ENCODE data around the gene ABHD17B. TPM values are rescaled to one million over a fixed set of nuclear protein-coding genes. Genes with fewer than 3 reads are reported as not detected.

ABHD17B gene
- total RNA-seq, 2 experiments from 2014 or later, result 27.2 to 28.3 TPM

- POLR2A ChIA-PET, result no interaction called here
Observed at GRCh38 chr9:71844808-71845207, 66.2 kb downstream of the ABHD17B start.

GRCh38 chr9:71839668-71840067 lies 71.3 kb downstream of the ABHD17B start:
- CTCF ChIA-PET, result no interaction called here
- no peak for ATAC-seq
- DNase-seq, result no peak
- no peak overlapping the region for H3K27ac Mint-ChIP-seq
- H3K27me3 Mint-ChIP-seq (ENCODE audit: low read depth), result peaks cover 8% of the 10 kb centered on the region
- no peaks in the 10 kb centered on the region for H3K9me3 Mint-ChIP-seq (ENCODE audit: insufficient read depth)
- H3K4me3 Mint-ChIP-seq, result no peak overlapping the region
- no peaks in the 10 kb centered on the region for H3K4me1 Mint-ChIP-seq (ENCODE audit: low read depth)
- H3K36me3 Mint-ChIP-seq (ENCODE audit: low read depth), result no peaks in the 10 kb centered on the region
- POLR2A ChIA-PET, result no interaction called here

More at GRCh38 chr9:71844808-71845207, 66.2 kb downstream of the ABHD17B start:
- no peak for DNase-seq
- ATAC-seq, result no peak
- Mint-ChIP-seq H3K4me1 (ENCODE audit: low read depth) (no peaks in the 10 kb centered on the region), H3K9me3 (ENCODE audit: insufficient read depth) (no peaks in the 10 kb centered on the region), H3K27ac (no peak overlapping the region), H3K36me3 (ENCODE audit: low read depth) (peaks cover 2% of the 10 kb centered on the region), H3K27me3 (ENCODE audit: low read depth) (no peaks in the 10 kb centered on the region), H3K4me3 (no peak overlapping the region)
- CTCF ChIA-PET, result interaction anchor here (2.1 kb wide), 1 partner anchor 26 kb away, joined by 4 read pairs; no protein-coding TSS in a partner anchor

GRCh38 chr9:71835596-71835995 lies 75.4 kb downstream of the ABHD17B start:
- Mint-ChIP-seq H3K27ac (no peak overlapping the region), H3K36me3 (ENCODE audit: low read depth) (no peaks in the 10 kb centered on the region), H3K9me3 (ENCODE audit: insufficient read depth) (peaks cover 5% of the 10 kb centered on the region), H3K4me1 (ENCODE audit: low read depth) (no peaks in the 10 kb centered on the region), H3K4me3 (no peak overlapping the region), H3K27me3 (ENCODE audit: low read depth) (peaks cover 8% of the 10 kb centered on the region)
- POLR2A ChIA-PET, result no interaction called here
- CTCF ChIA-PET, result no interaction called here
- ATAC-seq (no peak), DNase-seq (no peak)

- no peak for DNase-seq
Observed at GRCh38 chr9:71830929-71831328, 80.1 kb downstream of the ABHD17B start.

GRCh38 chr9:71830153-71830552 lies 80.8 kb downstream of the ABHD17B start:
- CTCF ChIA-PET, result interaction anchor here (1.3 to 5.0 kb wide), 2 partner anchors 11 to 23 kb away, joined by 6 to 21 read pairs; no protein-coding TSS in a partner anchor
- POLR2A ChIA-PET, result no interaction called here
- no peak for DNase-seq
- no peaks in the 10 kb centered on the region for H3K4me1 Mint-ChIP-seq (ENCODE audit: low read depth)
- peaks cover 5% of the 10 kb centered on the region for H3K9me3 Mint-ChIP-seq (ENCODE audit: insufficient read depth)
- H3K27ac Mint-ChIP-seq, result no peak overlapping the region
- H3K4me3 Mint-ChIP-seq, result no peak overlapping the region
- H3K27me3 Mint-ChIP-seq (ENCODE audit: low read depth), result peaks cover 1% of the 10 kb centered on the region
- no peaks in the 10 kb centered on the region for H3K36me3 Mint-ChIP-seq (ENCODE audit: low read depth)
- no peak for ATAC-seq

More at GRCh38 chr9:71830929-71831328, 80.1 kb downstream of the ABHD17B start:
- H3K27ac Mint-ChIP-seq, result no peak overlapping the region
- ChIA-PET CTCF (interaction anchor here (5.0 kb wide), 1 partner anchor 12 kb away, joined by 21 read pairs; no protein-coding TSS in a partner anchor), POLR2A (no interaction called here)
- H3K36me3 Mint-ChIP-seq (ENCODE audit: low read depth), result no peaks in the 10 kb centered on the region
- ATAC-seq, result no peak
- peaks cover 5% of the 10 kb centered on the region for H3K27me3 Mint-ChIP-seq (ENCODE audit: low read depth)
- H3K4me3 Mint-ChIP-seq, result no peak overlapping the region
- peaks cover 5% of the 10 kb centered on the region for H3K9me3 Mint-ChIP-seq (ENCODE audit: insufficient read depth)
- no peaks in the 10 kb centered on the region for H3K4me1 Mint-ChIP-seq (ENCODE audit: low read depth)

- H3K27me3 Mint-ChIP-seq (ENCODE audit: low read depth), result no peaks in the 10 kb centered on the region
- DNase-seq (no peak), ATAC-seq (no peak)
- no peaks in the 10 kb centered on the region for H3K9me3 Mint-ChIP-seq (ENCODE audit: insufficient read depth)
- POLR2A ChIA-PET, result no interaction called here
- CTCF ChIA-PET, result no interaction called here
- H3K36me3 Mint-ChIP-seq (ENCODE audit: low read depth), result no peaks in the 10 kb centered on the region
- no peak overlapping the region for H3K4me3 Mint-ChIP-seq
- H3K4me1 Mint-ChIP-seq (ENCODE audit: low read depth), result peaks cover 2% of the 10 kb centered on the region
- no peak overlapping the region for H3K27ac Mint-ChIP-seq
Observed at GRCh38 chr9:71826279-71826678, 84.7 kb downstream of the ABHD17B start.

GRCh38 chr9:71824257-71824656 lies 86.7 kb downstream of the ABHD17B start:
- Mint-ChIP-seq H3K4me1 (ENCODE audit: low read depth) (peaks cover 2% of the 10 kb centered on the region), H3K36me3 (ENCODE audit: low read depth) (no peaks in the 10 kb centered on the region), H3K4me3 (no peak overlapping the region), H3K27ac (no peak overlapping the region), H3K9me3 (ENCODE audit: insufficient read depth) (no peaks in the 10 kb centered on the region), H3K27me3 (ENCODE audit: low read depth) (no peaks in the 10 kb centered on the region)
- ChIA-PET CTCF (no interaction called here), POLR2A (no interaction called here)
- DNase-seq (no peak), ATAC-seq (no peak)

GRCh38 chr9:71822935-71823334 lies 88.1 kb downstream of the ABHD17B start:
- ATAC-seq (no peak), DNase-seq (no peak)
- no peak overlapping the region for H3K27ac Mint-ChIP-seq
- no peaks in the 10 kb centered on the region for H3K9me3 Mint-ChIP-seq (ENCODE audit: insufficient read depth)
- ChIA-PET CTCF (no interaction called here), POLR2A (interaction anchor here (0.7 kb wide), 1 partner anchor 1496 kb away, joined by 3 read pairs; no protein-coding TSS in a partner anchor)
- H3K36me3 Mint-ChIP-seq (ENCODE audit: low read depth), result no peaks in the 10 kb centered on the region
- peaks cover 4% of the 10 kb centered on the region for H3K4me1 Mint-ChIP-seq (ENCODE audit: low read depth)
- H3K27me3 Mint-ChIP-seq (ENCODE audit: low read depth), result no peaks in the 10 kb centered on the region
- no peak overlapping the region for H3K4me3 Mint-ChIP-seq

GRCh38 chr9:71822456-71822855 lies 88.5 kb downstream of the ABHD17B start:
- Mint-ChIP-seq H3K36me3 (ENCODE audit: low read depth) (no peaks in the 10 kb centered on the region), H3K9me3 (ENCODE audit: insufficient read depth) (no peaks in the 10 kb centered on the region), H3K27me3 (ENCODE audit: low read depth) (no peaks in the 10 kb centered on the region), H3K4me1 (ENCODE audit: low read depth) (peaks cover 6% of the 10 kb centered on the region), H3K27ac (no peak overlapping the region), H3K4me3 (no peak overlapping the region)
- ChIA-PET CTCF (interaction anchor here (1.3 kb wide), 1 partner anchor 89 kb away, joined by 3 read pairs; the partner anchor contains the start of genes ABHD17B and C9orf85), POLR2A (no interaction called here)
- no peak for DNase-seq
- no peak for ATAC-seq

- CTCF ChIA-PET, result interaction anchor here (0.7 to 7.1 kb wide), 4 partner anchors 18 to 204 kb away, joined by 3 to 115 read pairs (median 20); partner anchors contain the start of genes ABHD17B and C9orf85
- Mint-ChIP-seq H3K27ac (no peak overlapping the region), H3K4me3 (no peak overlapping the region), H3K9me3 (ENCODE audit: insufficient read depth) (no peaks in the 10 kb centered on the region), H3K36me3 (ENCODE audit: low read depth) (no peaks in the 10 kb centered on the region), H3K4me1 (ENCODE audit: low read depth) (peaks cover 15% of the 10 kb centered on the region), H3K27me3 (ENCODE audit: low read depth) (no peaks in the 10 kb centered on the region)
- ATAC-seq, result no peak
- DNase-seq, result no peak
- POLR2A ChIA-PET, result interaction anchor here (0.6 kb wide), 1 partner anchor 44 kb away, joined by 4 read pairs; no protein-coding TSS in a partner anchor
Observed at GRCh38 chr9:71821405-71821804, 89.6 kb downstream of the ABHD17B start.

GRCh38 chr9:71820403-71820921 lies 90.5 kb downstream of the ABHD17B start:
- no peak for DNase-seq
- ChIA-PET POLR2A (interaction anchor here (0.5 kb wide), 1 partner anchor 193 kb away, joined by 4 read pairs; no protein-coding TSS in a partner anchor), CTCF (interaction anchor here (2.0 to 7.1 kb wide), 9 partner anchors 13 to 204 kb away, joined by 5 to 115 read pairs (median 8); no protein-coding TSS in a partner anchor)
- Mint-ChIP-seq H3K4me1 (ENCODE audit: low read depth) (peaks cover 18% of the 10 kb centered on the region), H3K4me3 (no peak overlapping the region), H3K9me3 (ENCODE audit: insufficient read depth) (no peaks in the 10 kb centered on the region), H3K36me3 (ENCODE audit: low read depth) (no peaks in the 10 kb centered on the region), H3K27ac (no peak overlapping the region), H3K27me3 (ENCODE audit: low read depth) (no peaks in the 10 kb centered on the region)
- no peak for ATAC-seq

GRCh38 chr9:71819115-71819739 lies 91.8 kb downstream of the ABHD17B start:
- DNase-seq, result peak; percentile 54
- no peaks in the 10 kb centered on the region for H3K9me3 Mint-ChIP-seq (ENCODE audit: insufficient read depth)
- ChIA-PET POLR2A (interaction anchor here (1.2 kb wide), 1 partner anchor 92 kb away, joined by 3 read pairs; the partner anchor contains the start of genes ABHD17B and C9orf85), CTCF (interaction anchor here (0.7 to 7.1 kb wide), 36 partner anchors 9 to 453 kb away, joined by 3 to 115 read pairs (median 4); partner anchors contain the start of genes ABHD17B, C9orf85 and CEMIP2)
- no peak for ATAC-seq
- H3K27me3 Mint-ChIP-seq (ENCODE audit: low read depth), result no peaks in the 10 kb centered on the region
- no peaks in the 10 kb centered on the region for H3K36me3 Mint-ChIP-seq (ENCODE audit: low read depth)
- no peak overlapping the region for H3K27ac Mint-ChIP-seq
- H3K4me1 Mint-ChIP-seq (ENCODE audit: low read depth), result peaks cover 18% of the 10 kb centered on the region
- H3K4me3 Mint-ChIP-seq, result no peak overlapping the region
